Lower leg skin (tissue), 3 donors: ENCODE measurements around the gene LACTBL1.

Experiments
- CTCF ChIP-seq, 3 donors: fragments of 450-650 bp; IDR thresholded peaks; one replicate each; pipeline ENCODE4 v1.5.1; 2016; ENCODE audit warnings: antibody characterized with exemption in 3 of 3, mild to moderate bottlenecking in 3 of 3, moderate library complexity in 2 of 3
- POLR2A ChIP-seq, 2 donors: fragments of 450-650 bp; IDR thresholded peaks; one replicate each; pipeline ENCODE4 v1.6.1; 2016 to 2017; ENCODE audit warnings: antibody characterized with exemption in 2 of 2, mild to moderate bottlenecking in 1 of 2, moderate library complexity in 1 of 2

GRCh38 chr1:23008901-23009300, 36.2 kb upstream of the LACTBL1 start:
- TF ChIP-seq CTCF (IDR thresholded peaks at IDR 0.05) = no peak
- no peak for TF ChIP-seq POLR2A (IDR thresholded peaks at IDR 0.05)
